HK-2 (cell line): ENCODE data around the gene SNX11.

Experiments
- DNase-seq: peaks from one replicate; pipeline ENCODE4 v3.0.0-alpha.2; 2018; ENCODE audit not compliant: unreplicated experiment

SNX11 gene

GRCh38 chr17:48095611-48096010, 12.0 kb upstream of the SNX11 start:
- DNase-seq, result no peak

- no peak for DNase-seq
Measured at GRCh38 chr17:48100160-48100559, 7.4 kb upstream of the SNX11 start.

GRCh38 chr17:48100591-48101011, 7.0 kb upstream of the SNX11 start:
- DNase-seq, result peak; percentile 69

- peak; percentile 95 for DNase-seq
Measured at GRCh38 chr17:48101012-48101720, 6.4 kb upstream of the SNX11 start, which contains the start of gene CBX1. Gene CBX1 (minus strand): TSS chr17:48101478. CDS start chr17:48077004, 24,474 bp downstream.

GRCh38 chr17:48102043-48102750, 5.4 kb upstream of the SNX11 start:
- DNase-seq, result no peak

GRCh38 chr17:48102798-48103715, 4.5 kb upstream of the SNX11 start:
- DNase-seq, result no peak

GRCh38 chr17:48104440-48104839, 3.1 kb upstream of the SNX11 start:
- no peak for DNase-seq

GRCh38 chr17:48106802-48107136, 797 bp upstream of the SNX11 start:
- no peak for DNase-seq

- DNase-seq, result no peak
Measured at GRCh38 chr17:48110761-48111160, 3.2 kb downstream of the SNX11 start.

- DNase-seq, result no peak
Measured at GRCh38 chr17:48111937-48112241, 4.3 kb downstream of the SNX11 start.

GRCh38 chr17:48113201-48113676, 5.7 kb downstream of the SNX11 start:
- no peak for DNase-seq

- no peak for DNase-seq
Measured at GRCh38 chr17:48121923-48122664, 14.5 kb downstream of the SNX11 start.

- no peak for DNase-seq
Measured at GRCh38 chr17:48122665-48123045, 15.1 kb downstream of the SNX11 start.

GRCh38 chr17:48123111-48123510, 15.5 kb downstream of the SNX11 start:
- no peak for DNase-seq

- no peak for DNase-seq
Measured at GRCh38 chr17:48123776-48124388, 16.3 kb downstream of the SNX11 start.

- DNase-seq, result no peak
Measured at GRCh38 chr17:48125829-48126531, 18.4 kb downstream of the SNX11 start.

GRCh38 chr17:48126532-48126850, 18.9 kb downstream of the SNX11 start:
- no peak for DNase-seq

GRCh38 chr17:48127371-48128051, 19.9 kb downstream of the SNX11 start:
- peak; percentile 78 for DNase-seq

- DNase-seq, result no peak
Measured at GRCh38 chr17:48128400-48128799, 20.8 kb downstream of the SNX11 start.

GRCh38 chr17:48129981-48130380, 22.4 kb downstream of the SNX11 start:
- no peak for DNase-seq
